Neural cell (in vitro differentiated cells): ENCODE measurements around the gene CASTOR1. TPM values are rescaled to one million over a fixed set of nuclear protein-coding genes. Genes with fewer than 3 reads are reported as not detected.

Source experiments
- H2AFZ ChIP-seq: fragments of 200-600, 300-800 bp; sonication (generic), shearing (Covaris generic); 2 replicates; pipeline ENCODE4 v1.6.0; 2014; ENCODE audit warnings: low read depth, mild to moderate bottlenecking, antibody characterized with exemption, low read length, moderate library complexity
- H3F3A ChIP-seq: fragments of 200-600 bp; shearing (Covaris generic); 2 replicates; pipeline ENCODE4 v1.6.1; 2016; ENCODE audit warnings: mild to moderate bottlenecking, moderate library complexity, mixed read lengths, antibody characterized with exemption, low read length; ENCODE audit not compliant: insufficient read depth, poor library complexity, severe bottlenecking
- H3K27ac ChIP-seq: fragments of 200-600, 300-800 bp; sonication (generic), shearing (Covaris generic); 2 replicates; pipeline ENCODE4 v1.5.1; 2014; ENCODE audit warnings: mild to moderate bottlenecking, low read length, moderate library complexity
- H3K27me3 ChIP-seq: fragments of 300-800, 200-600 bp; sonication (generic), shearing (Covaris generic); 2 replicates; pipeline ENCODE4 v1.6.0; 2014; ENCODE audit warnings: mild to moderate bottlenecking, low read depth, low read length, moderate library complexity; ENCODE audit not compliant: insufficient read depth
- H3K36me3 ChIP-seq: fragments of 300-800, 200-600 bp; sonication (generic), shearing (Covaris generic); 2 replicates; pipeline ENCODE4 v1.5.1; 2014; ENCODE audit warnings: mild to moderate bottlenecking, antibody characterized with exemption, low read length, moderate library complexity; ENCODE audit not compliant: insufficient read depth
- H3K4me2 ChIP-seq: fragments of 300-800, 200-600 bp; sonication (generic), shearing (Covaris generic); 2 replicates; pipeline ENCODE4 v1.6.0; 2014; ENCODE audit warnings: mild to moderate bottlenecking, low read length
- H3K4me3 ChIP-seq: fragments of 300-800, 200-600 bp; sonication (generic), shearing (Covaris generic); 2 replicates; pipeline ENCODE4 v1.5.1; 2014; ENCODE audit warnings: mild to moderate bottlenecking, low read length, moderate library complexity
- H3K79me2 ChIP-seq: fragments of 200-600 bp; shearing (Covaris generic); replicated peaks from 2 replicates; pipeline ENCODE4 v1.6.0; 2014; ENCODE audit warnings: mild to moderate bottlenecking, low read length, moderate library complexity; ENCODE audit not compliant: insufficient read depth
- H3K9ac ChIP-seq: fragments of 300-800, 200-600 bp; sonication (generic), shearing (Covaris generic); 2 replicates; pipeline ENCODE4 v1.6.1; 2016; ENCODE audit warnings: mild to moderate bottlenecking, low read length, mixed read lengths
- H3K9me2 ChIP-seq: fragments of 200-600 bp; shearing (Covaris generic); 2 replicates; pipeline ENCODE4 v1.6.1; 2016; ENCODE audit warnings: mild to moderate bottlenecking, low read length, mixed read lengths; ENCODE audit not compliant: insufficient read depth
- H3K9me3 ChIP-seq: fragments of 200-600, 300-800 bp; sonication (generic), shearing (Covaris generic); 2 replicates; pipeline ENCODE4 v1.6.1; 2016; ENCODE audit warnings: mild to moderate bottlenecking, mixed run types, low read length, moderate library complexity, mixed read lengths
- H4K20me1 ChIP-seq: fragments of 200-600 bp; shearing (Covaris generic); 2 replicates; pipeline ENCODE4 v1.6.1; 2016; ENCODE audit warnings: mild to moderate bottlenecking, mixed run types; ENCODE audit not compliant: insufficient read depth
- CTCF ChIP-seq: fragments of 450-650 bp; IDR thresholded peaks from 2 replicates; pipeline ENCODE4 v1.5.1; 2014; ENCODE audit warnings: antibody characterized with exemption, mild to moderate bottlenecking, moderate library complexity; ENCODE audit not compliant: poor library complexity, severe bottlenecking
- EP300 ChIP-seq: fragments of 450-650 bp; conservative IDR thresholded peaks from 2 replicates; pipeline ENCODE4 v1.6.1; 2014; ENCODE audit warnings: antibody characterized with exemption, mild to moderate bottlenecking, moderate library complexity; ENCODE audit not compliant: poor library complexity, severe bottlenecking
- EZH2 ChIP-seq: fragments of 200-600, 300-800 bp; shearing (Covaris generic), sonication (generic); IDR thresholded peaks from 2 replicates; pipeline ENCODE4 v1.6.1; 2014; ENCODE audit warnings: antibody characterized with exemption, low read length, borderline replicate concordance, mild to moderate bottlenecking; ENCODE audit not compliant: insufficient read depth, poor library complexity, severe bottlenecking
- MXI1 ChIP-seq: fragments of 450-650 bp; conservative IDR thresholded peaks from 2 replicates; pipeline ENCODE4 v1.6.1; 2014; ENCODE audit warnings: antibody characterized with exemption, mild to moderate bottlenecking; ENCODE audit not compliant: poor library complexity, severe bottlenecking
- POLR2AphosphoS5 ChIP-seq: IDR thresholded peaks from 2 replicates; pipeline ENCODE4 v1.6.1; 2012
- RAD21 ChIP-seq: fragments of 450-650 bp; conservative IDR thresholded peaks from 2 replicates; pipeline ENCODE4 v1.6.1; 2014; ENCODE audit warnings: antibody characterized with exemption, mild to moderate bottlenecking, moderate library complexity
- REST ChIP-seq: IDR thresholded peaks from 2 replicates; pipeline ENCODE4 v1.6.1; 2012; ENCODE audit warnings: borderline replicate concordance
- SMC3 ChIP-seq: fragments of 450-650 bp; conservative IDR thresholded peaks from 2 replicates; pipeline ENCODE4 v1.6.1; 2014; ENCODE audit warnings: antibody characterized with exemption, mild to moderate bottlenecking, moderate library complexity; ENCODE audit not compliant: poor library complexity
- TAF1 ChIP-seq: IDR thresholded peaks from 2 replicates; pipeline ENCODE4 v1.6.1; 2012; ENCODE audit warnings: low read depth
- polyA plus RNA-seq: library from polyadenylated mRNA; depleted of rRNA; stranded (reverse); fragments of >200 nt; gene quantifications from 2 replicates; pipeline ENCODE4 v1.2.3, GENCODE V29; 2014

CASTOR1 gene
- polyA plus RNA-seq, 1 donor from 2014 or later, result 2.2 TPM

- Histone ChIP-seq H3K36me3 (no peaks in the 10 kb centered on the region), H3K4me3 (no peak overlapping the region)
These were observed 2.3 kb downstream of the CASTOR1 start for GRCh38 chr22:30286813-30287647.

More at GRCh38 chr22:30286813-30287647, 2.3 kb downstream of the CASTOR1 start:
- TF ChIP-seq EZH2 (no peak), CTCF (peak; percentile 61), REST (no peak), TAF1 (no peak), SMC3 (peak; percentile 28), MXI1 (no peak), EP300 (no peak), POLR2AphosphoS5 (no peak), RAD21 (peak; percentile 48)
- Histone ChIP-seq H4K20me1 (no peaks in the 10 kb centered on the region), H3K9me2 (no peaks in the 10 kb centered on the region), H3K27me3 (no peaks in the 10 kb centered on the region), H3F3A (no peaks in the 10 kb centered on the region), H3K9ac (no peak overlapping the region), H3K4me2 (no peak overlapping the region), H2AFZ (no peak overlapping the region), H3K27ac (no peak overlapping the region), H3K79me2 (no peaks in the 10 kb centered on the region), H3K9me3 (no peaks in the 10 kb centered on the region)
